HG02885 (cell line): ENCODE measurements around the gene TMEM101.
"Not testable (repeated sequence)": the region's sequence is repeated elsewhere in the genome, so short reads cannot be mapped to it uniquely, and the experiment has no call there.

Source experiments
- ATAC-seq: cut with Tn5 transposase; IDR thresholded peaks from one replicate; pipeline ENCODE4 v1.9.1; 2021; ENCODE audit warnings: mild to moderate bottlenecking; ENCODE audit not compliant: unreplicated experiment, poor library complexity

The TMEM101 gene

DNA sequence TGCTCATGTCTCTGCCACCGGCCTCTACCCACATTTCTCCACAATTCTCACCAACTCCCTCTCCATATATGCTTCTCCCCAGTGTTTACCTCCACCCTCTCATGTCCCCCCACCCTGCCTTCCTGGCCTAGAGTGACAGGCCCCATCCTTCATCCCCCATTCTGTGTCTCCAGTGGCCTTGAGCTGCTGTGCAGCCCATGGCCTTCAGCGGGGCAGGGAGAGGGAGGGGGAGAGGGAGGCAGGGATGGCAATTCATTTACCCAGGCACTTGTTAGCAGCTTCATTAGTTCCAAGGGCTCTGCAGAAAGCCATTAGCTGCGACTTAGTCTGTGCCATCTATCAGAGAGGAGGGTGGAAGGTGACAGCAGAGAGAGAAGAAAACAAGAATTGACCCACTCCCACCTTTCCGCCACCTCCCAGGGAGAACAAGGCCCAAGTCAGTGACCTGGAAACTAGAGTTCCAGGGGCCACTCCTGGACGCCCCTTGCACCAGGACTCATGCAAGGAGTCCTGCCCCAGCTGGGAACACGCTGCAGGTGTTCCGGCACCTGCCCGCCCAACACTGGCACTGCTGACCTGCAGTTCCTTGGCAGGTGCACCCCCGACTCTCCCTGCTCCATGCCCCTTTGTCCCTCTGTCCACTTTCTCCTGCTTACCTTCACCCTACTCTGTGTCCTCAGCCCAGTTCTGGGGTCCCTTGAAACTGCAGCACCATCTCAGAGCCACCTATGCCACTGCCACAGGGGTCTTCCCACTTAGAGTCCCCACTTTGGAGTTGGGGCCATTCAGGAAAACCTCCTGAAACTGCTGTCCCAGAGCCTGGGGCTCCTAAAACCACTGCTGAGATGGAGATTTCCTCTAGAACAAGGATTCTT, 37.6 kb downstream of the TMEM101 start:
- ATAC-seq = no peak

GRCh38 chr17:43975898-43976297, 38.9 kb downstream of the TMEM101 start:
- no peak for ATAC-seq

DNA sequence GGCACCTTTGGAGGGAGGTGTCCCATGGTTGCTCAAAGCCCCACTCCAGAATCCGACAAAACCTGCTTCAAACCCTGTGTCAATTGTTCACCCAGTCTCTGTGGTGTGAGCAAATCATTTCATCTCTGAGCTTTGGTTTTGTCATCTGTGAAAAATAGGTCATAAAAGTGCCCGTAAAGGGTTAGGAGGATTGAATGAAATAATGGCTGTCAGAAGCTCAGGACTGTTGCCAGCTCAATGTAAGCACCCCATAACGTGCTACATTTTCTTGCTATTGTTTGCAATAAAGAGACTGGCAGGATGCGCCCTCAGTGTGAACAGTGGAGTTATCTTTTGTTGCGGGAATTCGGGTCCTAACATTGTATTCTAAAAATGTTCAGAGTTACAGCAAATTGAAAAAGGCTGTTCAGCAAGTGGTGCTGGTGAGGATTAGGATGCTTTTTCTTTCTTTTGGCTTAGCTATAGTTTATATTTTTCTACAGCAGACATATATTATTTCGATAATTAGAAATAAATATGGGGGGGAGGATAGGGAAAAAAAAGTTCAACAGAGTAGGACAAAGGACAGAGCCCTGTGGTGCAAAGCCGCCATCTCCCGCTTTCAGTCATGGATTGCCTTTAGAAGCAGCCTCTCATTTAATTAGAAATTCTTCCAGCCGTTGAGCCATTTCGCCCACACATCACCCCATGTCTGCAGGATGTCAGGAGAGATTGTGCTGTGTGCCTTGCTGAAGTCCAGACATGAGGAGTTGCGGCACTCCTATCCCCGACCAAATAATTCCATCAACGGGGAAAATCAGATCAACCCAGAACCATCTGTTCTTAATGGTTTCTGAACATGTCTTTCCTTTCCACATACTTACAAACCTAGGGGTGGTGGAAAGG, 40.1 kb downstream of the TMEM101 start:
- ATAC-seq = no peak

- ATAC-seq = not testable (repeated sequence)
Measured at GRCh38 chr17:43972444-43973212, 42.1 kb downstream of the TMEM101 start.

DNA sequence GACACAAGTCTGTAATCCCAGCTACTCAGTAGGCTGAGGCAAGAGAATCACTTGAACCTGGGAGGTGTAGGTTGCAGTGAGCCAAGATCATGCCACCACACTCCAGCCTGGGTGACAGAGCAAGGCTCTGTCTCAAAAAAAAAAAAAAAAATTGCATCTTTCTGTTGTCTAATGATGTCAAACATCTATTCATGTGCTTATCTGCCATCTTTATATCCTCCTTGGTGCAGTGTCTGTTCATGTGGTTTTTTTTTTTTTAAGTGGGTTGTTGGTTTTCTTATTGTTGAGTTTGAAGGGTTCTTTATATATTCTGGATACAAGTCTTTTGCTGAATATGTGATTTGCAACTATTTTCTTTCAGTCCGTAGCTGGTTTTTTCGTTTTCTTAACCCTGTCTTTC, 43.3 kb downstream of the TMEM101 start:
- ATAC-seq = not testable (repeated sequence)

GRCh38 chr17:43970366-43970765, 44.4 kb downstream of the TMEM101 start:
- ATAC-seq = no peak

GRCh38 chr17:43967251-43967875, 47.4 kb downstream of the TMEM101 start:
- ATAC-seq = no peak

GRCh38 chr17:43966276-43966675, 48.5 kb downstream of the TMEM101 start:
- ATAC-seq = no peak

GRCh38 chr17:43962479-43962878, 52.3 kb downstream of the TMEM101 start:
- no peak for ATAC-seq

DNA sequence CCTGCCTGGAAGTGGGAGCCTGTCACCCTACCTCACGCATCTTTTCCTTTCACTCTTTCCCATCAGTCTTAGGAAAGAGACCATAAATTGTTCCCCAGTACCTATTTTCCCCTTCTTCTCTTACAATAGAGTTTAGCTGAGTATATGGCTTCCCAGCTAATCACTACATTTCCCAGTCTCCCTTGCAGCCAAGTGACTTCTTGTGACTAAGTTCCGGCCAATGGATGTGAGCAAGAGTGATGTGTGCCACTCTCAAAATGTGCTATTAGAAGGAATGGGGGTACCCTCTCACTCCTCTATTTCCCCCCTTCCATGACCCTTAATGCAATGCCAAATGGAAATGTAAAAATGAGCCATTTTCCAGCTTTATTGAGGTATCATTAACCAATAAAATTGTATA, 52.8 kb downstream of the TMEM101 start:
- ATAC-seq = no peak

GRCh38 chr17:43961292-43961691, 53.5 kb downstream of the TMEM101 start:
- ATAC-seq = not testable (repeated sequence)
